GM23248 (cell line): ENCODE data around the gene SHFL. TPM values are rescaled to one million over a fixed set of nuclear protein-coding genes. Genes with fewer than 3 reads are reported as not detected.

Experiments used
- DNase-seq: peaks from one replicate; pipeline ENCODE4 v3.0.0-alpha.2; 2015
- H2AFZ ChIP-seq: fragments of 200-600 bp; sonication (generic); 2 replicates; pipeline ENCODE4 v1.6.1; 2016; ENCODE audit warnings: antibody characterized with exemption
- H3F3A ChIP-seq: fragments of 200-600 bp; sonication (generic); 2 replicates; pipeline ENCODE4 v1.6.1; 2016; ENCODE audit warnings: mild to moderate bottlenecking, antibody characterized with exemption, mixed run types; ENCODE audit not compliant: insufficient read depth
- H3K27ac ChIP-seq: fragments of 200-600 bp; sonication (generic); 2 replicates; pipeline ENCODE4 v1.5.1; 2016; ENCODE audit warnings: mild to moderate bottlenecking
- H3K27me3 ChIP-seq: fragments of 200-600 bp; sonication (generic); replicated peaks from 2 replicates; pipeline ENCODE4 v1.6.1; 2016; ENCODE audit warnings: mild to moderate bottlenecking; ENCODE audit not compliant: insufficient read depth
- H3K36me3 ChIP-seq: fragments of 200-600 bp; sonication (generic); 2 replicates; pipeline ENCODE4 v1.6.1; 2016; ENCODE audit warnings: low read depth, mild to moderate bottlenecking
- H3K4me1 ChIP-seq: fragments of 200-600 bp; sonication (generic); 2 replicates; pipeline ENCODE4 v1.6.1; 2016; ENCODE audit warnings: mild to moderate bottlenecking; ENCODE audit not compliant: insufficient read depth
- H3K4me2 ChIP-seq: fragments of 200-600 bp; sonication (generic); one replicate; pipeline ENCODE4 v1.6.1; 2016; ENCODE audit warnings: mild to moderate bottlenecking; ENCODE audit not compliant: unreplicated experiment
- H3K4me3 ChIP-seq: fragments of 200-600 bp; sonication (generic); 2 replicates; pipeline ENCODE4 v1.5.1; 2016; ENCODE audit warnings: mild to moderate bottlenecking
- H3K79me2 ChIP-seq: fragments of 200-600 bp; sonication (generic); 2 replicates; pipeline ENCODE4 v1.6.1; 2016; ENCODE audit warnings: mild to moderate bottlenecking; ENCODE audit not compliant: insufficient read depth
- H3K9ac ChIP-seq: fragments of 200-600 bp; sonication (generic); 2 replicates; pipeline ENCODE4 v1.6.1; 2016; ENCODE audit warnings: mild to moderate bottlenecking
- H3K9me2 ChIP-seq: fragments of 200-600 bp; sonication (generic); 2 replicates; pipeline ENCODE4 v1.6.1; 2016; ENCODE audit warnings: mixed run types, mild to moderate bottlenecking, moderate library complexity; ENCODE audit not compliant: insufficient read depth
- H3K9me3 ChIP-seq: fragments of 200-600 bp; sonication (generic); one replicate; pipeline ENCODE4 v1.6.1; 2017; ENCODE audit warnings: low read depth
- H4K20me1 ChIP-seq: fragments of 200-600 bp; sonication (generic); 2 replicates; pipeline ENCODE4 v1.6.0; 2016; ENCODE audit not compliant: insufficient read depth
- EZH2 ChIP-seq: fragments of 200-600 bp; sonication (generic); IDR thresholded peaks from 2 replicates; pipeline ENCODE4 v1.6.1; 2018; ENCODE audit warnings: antibody characterized with exemption, mild to moderate bottlenecking; ENCODE audit not compliant: insufficient read depth, poor library complexity, severe bottlenecking
- EZH2phosphoT487 ChIP-seq: fragments of 200-600 bp; sonication (generic); IDR thresholded peaks from 2 replicates; pipeline ENCODE4 v1.6.1; 2018; ENCODE audit warnings: antibody characterized with exemption, moderate library complexity, mild to moderate bottlenecking, low read depth; ENCODE audit not compliant: insufficient read depth
- WGBS, 2 experiments: methylation state at CpG; one replicate each; pipeline ENCODE4 v1.1.6; 2015 to 2017; ENCODE audit warnings: low lambda C conversion rate in 2 of 2, low coverage in 1 of 2; ENCODE audit errors: missing lambda C conversion rate in 2 of 2; 5-methylcytosine and 5-hydroxymethylcytosine counted together
- in situ Hi-C: fragments of 300-500 bp; cut with MboI; formaldehyde crosslinking; loops from 2 replicates; pipeline ENCODE4 v1.15.0; 2020
- polyA plus RNA-seq: library from polyadenylated mRNA; unstranded; fragments of >200 nt; fragmentation: Nextera tagmentation; extraction: Ambion mirVana; gene quantifications from 2 replicates; pipeline ENCODE4 v1.2.1, GENCODE V29; 2016
- total RNA-seq: library from RNA; depleted of rRNA; stranded (reverse); fragments of >200 nt; shearing (Covaris generic); gene quantifications from 2 replicates; pipeline ENCODE4 v1.2.3, GENCODE V29; 2014

The SHFL gene
- total and polyA plus RNA-seq, 2 experiments from 2014 or later: 29.8 to 33.0 TPM

GRCh38 chr19:10122045-10122444 lies 35.9 kb downstream of the SHFL start:
- Histone ChIP-seq H3K36me3 (peaks cover 6% of the 10 kb centered on the region; the same call in 1 of the 2 replicates), H3K9me2 (no peaks in the 10 kb centered on the region), H3K4me2 (peak overlapping the region; percentile 93), H4K20me1 (no peaks in the 10 kb centered on the region), H3K79me2 (peaks cover 26% of the 10 kb centered on the region), H2AFZ (no peak overlapping the region), H3K4me3 (no peak overlapping the region), H3K9me3 (no peaks in the 10 kb centered on the region), H3K4me1 (peaks cover 14% of the 10 kb centered on the region), H3K27me3 (no peaks in the 10 kb centered on the region), H3K27ac (peak overlapping the region; percentile 91), H3F3A (peaks cover 32% of the 10 kb centered on the region), H3K9ac (peak overlapping the region; percentile 96)
- TF ChIP-seq EZH2phosphoT487 (no peak), EZH2 (no peak)
- WGBS, 2 experiments: 10 to 12% methylated on average over 6 of the region's 6 CpGs
- peak; percentile 86 for DNase-seq
- in situ Hi-C loops: no loop called here

GRCh38 chr19:10124429-10124828 lies 38.3 kb downstream of the SHFL start:
- no peaks in the 10 kb centered on the region for H3K36me3 ChIP-seq
- no peak overlapping the region for H2AFZ ChIP-seq
- in situ Hi-C loops: no loop called here
- H4K20me1 ChIP-seq: no peaks in the 10 kb centered on the region
- 90 to 94% methylated on average over 7 of the region's 7 CpGs for WGBS, 2 experiments
- TF ChIP-seq EZH2phosphoT487 (no peak), EZH2 (no peak)
- no peak overlapping the region for H3K27ac ChIP-seq
- peaks cover 14% of the 10 kb centered on the region for H3K4me1 ChIP-seq
- no peak for DNase-seq
- no peak overlapping the region for H3K4me3 ChIP-seq
- no peaks in the 10 kb centered on the region for H3K9me2 ChIP-seq
- no peaks in the 10 kb centered on the region for H3K27me3 ChIP-seq
- peaks cover 28% of the 10 kb centered on the region for H3F3A ChIP-seq
- H3K9me3 ChIP-seq: no peaks in the 10 kb centered on the region
- H3K4me2 ChIP-seq: no peak overlapping the region
- H3K79me2 ChIP-seq: peaks cover 2% of the 10 kb centered on the region
- no peak overlapping the region for H3K9ac ChIP-seq

GRCh38 chr19:10126213-10126639 lies 40.1 kb downstream of the SHFL start:
- Histone ChIP-seq H3K4me1 (peaks cover 13% of the 10 kb centered on the region), H3F3A (peaks cover 24% of the 10 kb centered on the region), H4K20me1 (no peaks in the 10 kb centered on the region), H3K79me2 (no peaks in the 10 kb centered on the region), H3K36me3 (peaks cover 3% of the 10 kb centered on the region; the same call in 1 of the 2 replicates), H3K4me3 (no peak overlapping the region), H3K9me2 (no peaks in the 10 kb centered on the region), H3K27ac (no peak overlapping the region), H3K4me2 (no peak overlapping the region), H2AFZ (no peak overlapping the region), H3K9ac (no peak overlapping the region), H3K9me3 (no peaks in the 10 kb centered on the region), H3K27me3 (no peaks in the 10 kb centered on the region)
- WGBS, 2 experiments: 81 to 87% methylated on average over 4 of the region's 4 CpGs
- no peak for DNase-seq
- in situ Hi-C loops: no loop called here
- TF ChIP-seq EZH2phosphoT487 (no peak), EZH2 (no peak)

GRCh38 chr19:10132905-10133304 lies 46.8 kb downstream of the SHFL start:
- DNase-seq: no peak
- Histone ChIP-seq H3K27ac (no peak overlapping the region), H4K20me1 (no peaks in the 10 kb centered on the region), H3K79me2 (no peaks in the 10 kb centered on the region), H3K36me3 (peaks cover 3% of the 10 kb centered on the region; the same call in 1 of the 2 replicates), H2AFZ (no peak overlapping the region), H3K4me1 (peaks cover 13% of the 10 kb centered on the region), H3K9me2 (no peaks in the 10 kb centered on the region), H3K9me3 (no peaks in the 10 kb centered on the region), H3K4me3 (no peak overlapping the region), H3F3A (peaks cover 27% of the 10 kb centered on the region), H3K4me2 (no peak overlapping the region), H3K27me3 (no peaks in the 10 kb centered on the region), H3K9ac (no peak overlapping the region)
- TF ChIP-seq EZH2phosphoT487: no peak
- TF ChIP-seq EZH2: no peak
- WGBS, 2 experiments: 88 to 91% methylated on average over 7 of the region's 7 CpGs
- in situ Hi-C loops: no loop called here

- no peak overlapping the region for H3K9ac ChIP-seq
- no peaks in the 10 kb centered on the region for H3K9me3 ChIP-seq
- in situ Hi-C loops: no loop called here
- H3F3A ChIP-seq: peaks cover 27% of the 10 kb centered on the region
- TF ChIP-seq EZH2phosphoT487: no peak
- no peak overlapping the region for H2AFZ ChIP-seq
- H3K4me2 ChIP-seq: no peak overlapping the region
- H4K20me1 ChIP-seq: no peaks in the 10 kb centered on the region
- no peak overlapping the region for H3K4me3 ChIP-seq
- peaks cover 13% of the 10 kb centered on the region for H3K4me1 ChIP-seq
- no peak for DNase-seq
- 94 to 96% methylated on average over 11 of the region's 11 CpGs for WGBS, 2 experiments
- H3K79me2 ChIP-seq: no peaks in the 10 kb centered on the region
- H3K36me3 ChIP-seq: peaks cover 3% of the 10 kb centered on the region; the same call in 1 of the 2 replicates
- H3K9me2 ChIP-seq: no peaks in the 10 kb centered on the region
- no peak overlapping the region for H3K27ac ChIP-seq
- no peaks in the 10 kb centered on the region for H3K27me3 ChIP-seq
Observed at GRCh38 chr19:10133596-10133995, 47.5 kb downstream of the SHFL start.
